Lower lobe of right lung (tissue), 2 donors: ENCODE results near the gene IL1RAPL2. TPM values are rescaled to one million over a fixed set of nuclear protein-coding genes. Genes with fewer than 3 reads are reported as not detected.

ENCODE experiments used
- ATAC-seq, 2 donors: fragments of 200-7000 bp; cut with Tn5 transposase; one replicate each; pipeline ENCODE4 v1.9.1; 2020 to 2022; ENCODE audit warnings: mild to moderate bottlenecking in 2 of 2, moderate library complexity in 2 of 2
- DNase-seq: peaks from one replicate; pipeline ENCODE4 v3.0.0-alpha.2; 2020
- H3K27ac ChIP-seq: fragments of 200-600 bp; one replicate; pipeline ENCODE4 v1.8.0; 2022
- H3K27me3 ChIP-seq: fragments of 200-600 bp; one replicate; pipeline ENCODE4 v1.8.0; 2022; ENCODE audit warnings: low read depth
- H3K36me3 ChIP-seq: fragments of 200-600 bp; one replicate; pipeline ENCODE4 v1.8.0; 2022; ENCODE audit warnings: mild to moderate bottlenecking
- H3K4me1 ChIP-seq: fragments of 200-600 bp; one replicate; pipeline ENCODE4 v1.8.0; 2022
- H3K4me3 ChIP-seq: fragments of 200-600 bp; one replicate; pipeline ENCODE4 v1.8.0; 2022; ENCODE audit warnings: mild to moderate bottlenecking
- H3K9me3 ChIP-seq: fragments of 200-600 bp; one replicate; pipeline ENCODE4 v1.8.0; 2022
- intact Hi-C: fragments of 100-400 bp; cut with DNase I; formaldehyde crosslinking; loops from one replicate; pipeline ENCODE4 v1.11.0; 2022
- total RNA-seq: library from RNA; stranded (reverse); fragmentation: NEBNext Ultra II Directional; extraction: Animal tissue kit (Norgen Biotek cat#: 25700); gene quantifications from one replicate; pipeline ENCODE4 v1.2.1, GENCODE V29; 2021
- TF ChIP-seq, protein P1 (sequence below): fragments of 200-600 bp; IDR thresholded peaks from one replicate; pipeline ENCODE4 v1.8.0; 2022; ENCODE audit warnings: antibody characterized with exemption, mild to moderate bottlenecking
- donor health status: DM: no; HTN: yes; CAD: no; lungs with severe emphysema.

IL1RAPL2 gene
- total RNA-seq, 1 donor from 2014 or later = not detected

DNA sequence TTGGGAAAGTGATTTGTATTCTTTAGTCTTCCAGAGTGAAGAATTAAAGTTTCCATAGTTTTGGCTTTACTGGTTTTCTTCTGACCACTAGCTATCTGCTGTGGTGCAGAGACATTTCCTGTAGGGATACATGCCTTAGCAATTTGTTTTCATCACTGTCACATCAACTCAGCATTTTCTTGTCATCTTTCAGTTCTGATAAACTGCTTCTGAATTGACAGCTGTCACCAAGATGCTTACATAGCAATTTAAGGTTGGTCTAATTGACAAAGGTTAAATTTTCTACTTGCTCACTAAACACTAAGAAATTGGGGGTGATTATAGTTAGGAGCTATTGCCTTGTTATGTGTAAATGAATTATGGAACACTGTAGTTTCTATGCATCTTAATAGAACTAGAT, 422.0 kb downstream of the IL1RAPL2 start:
- no peak overlapping the region for H3K4me3 ChIP-seq
- TF ChIP-seq, protein P1, sequence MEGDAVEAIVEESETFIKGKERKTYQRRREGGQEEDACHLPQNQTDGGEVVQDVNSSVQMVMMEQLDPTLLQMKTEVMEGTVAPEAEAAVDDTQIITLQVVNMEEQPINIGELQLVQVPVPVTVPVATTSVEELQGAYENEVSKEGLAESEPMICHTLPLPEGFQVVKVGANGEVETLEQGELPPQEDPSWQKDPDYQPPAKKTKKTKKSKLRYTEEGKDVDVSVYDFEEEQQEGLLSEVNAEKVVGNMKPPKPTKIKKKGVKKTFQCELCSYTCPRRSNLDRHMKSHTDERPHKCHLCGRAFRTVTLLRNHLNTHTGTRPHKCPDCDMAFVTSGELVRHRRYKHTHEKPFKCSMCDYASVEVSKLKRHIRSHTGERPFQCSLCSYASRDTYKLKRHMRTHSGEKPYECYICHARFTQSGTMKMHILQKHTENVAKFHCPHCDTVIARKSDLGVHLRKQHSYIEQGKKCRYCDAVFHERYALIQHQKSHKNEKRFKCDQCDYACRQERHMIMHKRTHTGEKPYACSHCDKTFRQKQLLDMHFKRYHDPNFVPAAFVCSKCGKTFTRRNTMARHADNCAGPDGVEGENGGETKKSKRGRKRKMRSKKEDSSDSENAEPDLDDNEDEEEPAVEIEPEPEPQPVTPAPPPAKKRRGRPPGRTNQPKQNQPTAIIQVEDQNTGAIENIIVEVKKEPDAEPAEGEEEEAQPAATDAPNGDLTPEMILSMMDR = no peak
- no peaks in the 10 kb centered on the region for H3K4me1 ChIP-seq
- no peaks in the 10 kb centered on the region for H3K36me3 ChIP-seq
- H3K9me3 ChIP-seq = no peaks in the 10 kb centered on the region
- H3K27ac ChIP-seq = no peak overlapping the region
- no peak for DNase-seq
- no peak for ATAC-seq
- intact Hi-C loops = no loop called here
- no peaks in the 10 kb centered on the region for H3K27me3 ChIP-seq

DNA sequence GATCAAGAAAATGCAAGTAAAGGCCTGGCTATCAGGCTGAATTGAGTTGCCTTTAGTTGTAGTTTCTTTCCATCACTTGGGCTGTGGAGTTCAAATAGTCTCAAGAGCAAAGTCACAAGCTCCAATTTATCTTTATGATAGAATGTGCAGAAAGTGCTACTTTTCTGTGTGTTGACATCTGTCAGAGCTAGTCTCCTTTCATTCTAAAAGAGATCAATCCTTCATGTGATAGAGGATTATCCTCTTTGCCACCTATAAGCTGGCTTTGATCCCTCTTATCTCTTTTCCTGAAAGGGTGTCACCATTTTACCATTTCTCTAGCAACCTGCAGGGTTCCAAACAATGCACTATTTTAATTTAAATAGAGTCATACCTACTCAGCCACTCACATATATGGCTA, 429.5 kb downstream of the IL1RAPL2 start:
- Histone ChIP-seq H3K9me3 (no peaks in the 10 kb centered on the region), H3K4me1 (no peaks in the 10 kb centered on the region), H3K27me3 (no peaks in the 10 kb centered on the region), H3K4me3 (no peak overlapping the region), H3K36me3 (no peaks in the 10 kb centered on the region), H3K27ac (no peak overlapping the region)
- DNase-seq (no peak), ATAC-seq (no peak)
- TF ChIP-seq, protein P1 = no peak
- intact Hi-C loops = no loop called here

DNA sequence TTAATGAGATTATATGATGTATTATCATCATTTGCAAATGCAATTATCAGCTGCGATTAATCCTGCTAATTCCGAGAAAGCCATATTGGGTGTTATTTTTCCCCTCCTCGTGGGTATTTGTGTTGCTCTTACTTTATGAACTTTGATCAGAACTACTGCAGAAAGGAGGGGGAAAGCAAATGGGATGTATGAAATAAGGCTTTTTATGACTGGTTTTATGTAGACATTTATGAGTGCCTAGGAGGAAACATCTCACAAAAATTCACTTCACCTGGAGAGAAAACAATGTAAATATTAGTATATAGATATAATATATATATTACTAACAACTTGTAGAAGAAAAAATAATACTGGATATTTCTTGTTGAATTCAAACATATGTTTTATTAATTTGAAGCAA, 440.1 kb downstream of the IL1RAPL2 start:
- no peak for ATAC-seq
- Histone ChIP-seq H3K36me3 (no peaks in the 10 kb centered on the region), H3K4me1 (no peaks in the 10 kb centered on the region), H3K4me3 (no peak overlapping the region), H3K27me3 (no peaks in the 10 kb centered on the region), H3K9me3 (no peaks in the 10 kb centered on the region), H3K27ac (no peak overlapping the region)
- intact Hi-C loops = no loop called here
- TF ChIP-seq, protein P1 = no peak
- no peak for DNase-seq

- DNase-seq (no peak), ATAC-seq (no peak)
- Histone ChIP-seq H3K4me3 (no peak overlapping the region), H3K4me1 (no peaks in the 10 kb centered on the region), H3K27ac (no peak overlapping the region), H3K9me3 (no peaks in the 10 kb centered on the region), H3K27me3 (no peaks in the 10 kb centered on the region), H3K36me3 (no peaks in the 10 kb centered on the region)
- intact Hi-C loops = no loop called here
- TF ChIP-seq, protein P1 = no peak
Measured at GRCh38 chrX:105006996-105007395, 441.0 kb downstream of the IL1RAPL2 start.

GRCh38 chrX:105013719-105014118, 447.7 kb downstream of the IL1RAPL2 start:
- intact Hi-C loops = no loop called here
- DNase-seq = no peak
- H3K9me3 ChIP-seq = no peaks in the 10 kb centered on the region
- TF ChIP-seq, protein P1 = no peak
- H3K4me3 ChIP-seq = no peak overlapping the region
- no peaks in the 10 kb centered on the region for H3K36me3 ChIP-seq
- H3K4me1 ChIP-seq = no peaks in the 10 kb centered on the region
- no peak for ATAC-seq
- no peaks in the 10 kb centered on the region for H3K27me3 ChIP-seq
- no peak overlapping the region for H3K27ac ChIP-seq

DNA sequence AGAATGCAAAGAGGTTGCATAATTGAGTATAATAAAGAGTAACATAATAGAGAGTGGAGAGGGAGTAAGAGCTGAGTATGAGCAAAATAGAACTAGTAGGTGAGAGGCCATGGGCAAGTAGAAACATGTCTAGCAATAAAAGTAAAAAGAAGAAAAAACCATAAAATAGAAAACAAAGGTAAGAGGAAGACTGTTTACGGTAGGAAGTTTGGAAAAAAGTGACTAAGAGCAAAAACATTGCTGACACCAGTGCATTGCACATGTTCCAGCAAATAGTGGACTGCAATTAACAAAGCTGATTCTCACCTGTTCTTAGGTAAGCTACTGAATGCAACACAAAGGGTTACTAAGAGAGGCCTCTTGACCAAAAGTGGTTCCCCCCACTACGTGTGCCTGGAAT, 451.6 kb downstream of the IL1RAPL2 start:
- intact Hi-C loops = no loop called here
- no peak overlapping the region for H3K4me3 ChIP-seq
- no peaks in the 10 kb centered on the region for H3K9me3 ChIP-seq
- H3K27ac ChIP-seq = no peak overlapping the region
- no peaks in the 10 kb centered on the region for H3K36me3 ChIP-seq
- H3K4me1 ChIP-seq = no peaks in the 10 kb centered on the region
- no peak for ATAC-seq
- no peak for DNase-seq
- no peaks in the 10 kb centered on the region for H3K27me3 ChIP-seq
- TF ChIP-seq, protein P1 = no peak
